Pancreas (tissue), 10 donors: ENCODE results near the gene SPATS2L. TPM values are rescaled to one million over a fixed set of nuclear protein-coding genes. Genes with fewer than 3 reads are reported as not detected.

Experiments
- ATAC-seq, 4 donors: fragments of 200-7000 bp; cut with Tn5 transposase; one replicate each; pipeline versions ENCODE4 v1.8.0 to v1.9.1; 2020; ENCODE audit warnings: mild to moderate bottlenecking in 4 of 4, moderate library complexity in 4 of 4
- DNase-seq, 6 donors: peaks; one replicate each; pipeline ENCODE4 v3.0.0-alpha.2; 2020
- FAIRE-seq: peaks from 2 replicates; lab custom pipeline; 2012; peaks lifted over from hg19 to GRCh38; lab: Jason Lieb, UNC
- H3K27ac ChIP-seq, 4 donors: fragments of 200-600 bp; sonication (generic); 1 replicate in 3 of 4; 2 replicates in 1 of 4; pipeline versions ENCODE4 v1.5.0 to v1.8.0; 2020
- H3K27me3 ChIP-seq, 4 donors: fragments of 200-600 bp; one replicate each; pipeline ENCODE4 v1.8.0; 2021
- H3K36me3 ChIP-seq, 3 donors: fragments of 200-600 bp; sonication (generic) in 1 of 3; one replicate each; pipeline versions ENCODE4 v1.5.0 to v1.8.0; 2020 to 2021
- H3K4me1 ChIP-seq, 3 donors: fragments of 200-600 bp; one replicate each; pipeline ENCODE4 v1.8.0; 2021
- H3K4me3 ChIP-seq, 4 donors: fragments of 200-600 bp; sonication (generic) in 2 of 4; one replicate each; pipeline versions ENCODE4 v1.5.0 to v1.8.0; 2020 to 2021
- H3K9me3 ChIP-seq, 4 donors: fragments of 200-600 bp; one replicate each; pipeline ENCODE4 v1.8.0; 2021
- WGBS, 2 donors: extraction: QIAGEN DNeasy Blood & Tissue Kit; methylation state at CpG; one replicate each; pipeline ENCODE4 v1.1.7; 2013; 5-methylcytosine and 5-hydroxymethylcytosine counted together
- intact Hi-C, 3 donors: fragments of 100-400 bp; cut with DNase I; formaldehyde crosslinking; loops; one replicate each; pipeline versions ENCODE4 v1.11.1 to v1.14.2; 2022
- polyA plus RNA-seq, 2 donors: library from polyadenylated mRNA; stranded (reverse); fragments of 200-250 nt; gene quantifications; one replicate each; pipeline ENCODE4 v1.2.3, GENCODE V29; 2013
- total RNA-seq, 6 donors: library from RNA; stranded (reverse); fragmentation: NEBNext Ultra II Directional in 4 of 6; extraction: Animal tissue kit (Norgen Biotek cat#: 25700) in 4 of 6; gene quantifications; one replicate each; pipeline versions ENCODE4 v1.2.1 to v1.2.4, GENCODE V29; 2021 to 2023
- TF ChIP-seq, protein P1 (sequence below), 4 donors: fragments of 200-600 bp; sonication (generic) in 3 of 4; IDR thresholded peaks; one replicate each; pipeline versions ENCODE4 v1.5.0 to v1.8.0; 2021; ENCODE audit warnings: antibody characterized with exemption in 4 of 4
- donor health status: healthy with polysubstance abuse.
- donor health status: DM: no; HTN: no; CAD: no; lungs with moderate emphysema.
- donor health status: DM: no; HTN: no; CAD: no.
- donor health status: control.
- donor health status: control.
- donor health status: Bipolar disorder and iron deficiency.
- donor health status: DM: yes; HTN: yes; CAD: no.
- donor health status: DM: no; HTN: no; CAD: no.
- donor health status: DM: no; HTN: no; CAD: no.
- donor health status: DM: yes; HTN: yes; CAD: no.

Gene SPATS2L
- total and polyA plus RNA-seq, 8 donors = 28.8 to 87.0 (median 40.8) TPM

DNA sequence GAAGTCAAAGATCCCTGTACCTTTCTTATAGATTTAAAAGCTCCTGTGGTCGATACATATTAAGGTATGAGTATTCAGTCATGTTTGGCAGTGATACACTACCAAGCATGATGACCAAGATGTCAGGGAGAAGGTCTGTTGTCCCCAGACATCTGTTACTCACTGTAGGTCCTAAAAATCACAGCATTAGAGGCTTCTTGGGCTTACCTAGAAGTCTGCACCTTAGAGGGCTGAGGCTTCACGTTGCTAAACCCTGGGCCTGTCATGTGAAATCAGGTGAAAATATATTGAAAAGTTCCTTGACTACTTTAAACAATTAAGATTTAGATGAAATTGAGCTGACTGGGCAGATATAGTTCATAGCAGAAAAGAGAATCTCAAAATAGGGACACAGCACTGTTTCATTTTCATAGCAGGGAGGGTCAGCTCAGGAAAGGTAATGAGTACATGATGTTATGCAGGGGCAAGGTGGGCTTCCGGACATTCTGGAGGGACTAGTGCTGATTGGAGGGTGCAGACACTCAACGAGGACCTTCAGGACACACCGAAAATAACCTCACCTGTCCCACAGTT, 78.7 kb downstream of the SPATS2L start:
- FAIRE-seq (no peak), ATAC-seq (no peak), DNase-seq (no peak)
- peaks cover 0 to 7% (median 5%) of the 10 kb centered on the region in 3 donors for H3K4me1 ChIP-seq
- intact Hi-C loops = no loop called here
- no peak overlapping the region for H3K4me3 ChIP-seq
- H3K36me3 ChIP-seq = peaks cover 0 to 10% (median 6%) of the 10 kb centered on the region in 3 donors
- WGBS, 2 donors = 95 to 96% methylated on average over 5 of the region's 5 CpGs
- H3K9me3 ChIP-seq = no peaks in the 10 kb centered on the region
- H3K27me3 ChIP-seq = no peaks in the 10 kb centered on the region
- H3K27ac ChIP-seq = no peak overlapping the region
- TF ChIP-seq, protein P1, sequence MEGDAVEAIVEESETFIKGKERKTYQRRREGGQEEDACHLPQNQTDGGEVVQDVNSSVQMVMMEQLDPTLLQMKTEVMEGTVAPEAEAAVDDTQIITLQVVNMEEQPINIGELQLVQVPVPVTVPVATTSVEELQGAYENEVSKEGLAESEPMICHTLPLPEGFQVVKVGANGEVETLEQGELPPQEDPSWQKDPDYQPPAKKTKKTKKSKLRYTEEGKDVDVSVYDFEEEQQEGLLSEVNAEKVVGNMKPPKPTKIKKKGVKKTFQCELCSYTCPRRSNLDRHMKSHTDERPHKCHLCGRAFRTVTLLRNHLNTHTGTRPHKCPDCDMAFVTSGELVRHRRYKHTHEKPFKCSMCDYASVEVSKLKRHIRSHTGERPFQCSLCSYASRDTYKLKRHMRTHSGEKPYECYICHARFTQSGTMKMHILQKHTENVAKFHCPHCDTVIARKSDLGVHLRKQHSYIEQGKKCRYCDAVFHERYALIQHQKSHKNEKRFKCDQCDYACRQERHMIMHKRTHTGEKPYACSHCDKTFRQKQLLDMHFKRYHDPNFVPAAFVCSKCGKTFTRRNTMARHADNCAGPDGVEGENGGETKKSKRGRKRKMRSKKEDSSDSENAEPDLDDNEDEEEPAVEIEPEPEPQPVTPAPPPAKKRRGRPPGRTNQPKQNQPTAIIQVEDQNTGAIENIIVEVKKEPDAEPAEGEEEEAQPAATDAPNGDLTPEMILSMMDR (IDR thresholded peaks at IDR 0.05) = no peak

DNA sequence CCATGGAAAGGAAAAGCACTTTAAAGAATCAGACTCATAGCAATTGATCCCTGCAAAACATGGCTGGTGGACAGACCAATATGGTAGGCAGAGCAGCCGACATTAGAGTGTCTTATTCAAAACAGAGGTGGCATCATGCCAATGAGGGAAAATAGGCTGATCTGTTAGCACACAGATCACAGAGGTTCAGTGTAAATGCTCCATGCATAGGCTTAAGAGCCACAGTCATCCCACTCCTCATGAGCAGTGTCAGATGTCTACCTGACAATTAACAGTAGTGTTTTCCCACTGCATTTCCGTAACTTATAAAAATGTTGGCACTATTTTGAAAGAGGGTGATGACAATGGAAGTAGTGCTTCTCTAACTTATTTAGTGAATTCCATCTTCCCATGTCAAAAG, 86.7 kb downstream of the SPATS2L start:
- FAIRE-seq (no peak), DNase-seq (no peak), ATAC-seq (no peak)
- peaks cover 0 to 3% (median 0%) of the 10 kb centered on the region in 3 donors for H3K4me1 ChIP-seq
- intact Hi-C loops = no loop called here
- TF ChIP-seq, protein P1 (IDR thresholded peaks at IDR 0.05) = no peak
- WGBS, 2 donors = 81 to 87% methylated on average over 2 of the region's 2 CpGs
- H3K9me3 ChIP-seq = no peaks in the 10 kb centered on the region
- no peaks in the 10 kb centered on the region for H3K27me3 ChIP-seq
- H3K27ac ChIP-seq = no peak overlapping the region
- no peak overlapping the region for H3K4me3 ChIP-seq
- peaks cover 0 to 22% (median 7%) of the 10 kb centered on the region in 3 donors for H3K36me3 ChIP-seq

GRCh38 chr2:200394045-200394444, 87.6 kb downstream of the SPATS2L start:
- intact Hi-C loops = no loop called here
- Histone ChIP-seq H3K9me3 (no peaks in the 10 kb centered on the region), H3K36me3 (peaks cover 0 to 22% (median 7%) of the 10 kb centered on the region in 3 donors), H3K4me1 (peaks cover 0 to 3% (median 0%) of the 10 kb centered on the region in 3 donors), H3K4me3 (no peak overlapping the region), H3K27me3 (no peaks in the 10 kb centered on the region), H3K27ac (no peak overlapping the region)
- WGBS, 2 donors = 93 to 97% methylated on average over 7 of the region's 7 CpGs
- TF ChIP-seq, protein P1 (IDR thresholded peaks at IDR 0.05) = no peak
- FAIRE-seq (no peak), DNase-seq (no peak), ATAC-seq (no peak)

DNA sequence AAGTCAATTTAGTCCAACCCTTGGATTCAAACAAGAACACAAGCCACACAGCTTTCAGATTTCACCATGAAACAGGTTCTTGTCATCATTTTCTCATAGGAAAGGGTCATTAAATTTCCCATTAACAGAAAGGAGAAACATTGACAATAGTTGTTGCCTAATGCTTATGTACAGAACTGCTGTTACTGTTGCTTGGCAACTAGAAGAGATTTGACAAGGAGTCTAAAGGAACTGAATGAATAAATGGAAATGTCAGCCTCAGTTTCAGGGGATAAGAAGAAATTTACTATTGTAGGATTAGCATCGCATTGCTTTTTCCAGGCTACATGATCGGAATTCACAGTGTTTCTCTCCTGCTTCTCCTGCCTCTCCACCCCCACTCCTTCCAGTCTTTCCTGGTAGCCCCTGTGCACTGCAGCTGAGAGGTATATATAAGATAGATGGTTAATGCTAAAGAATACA, 90.3 kb downstream of the SPATS2L start:
- Histone ChIP-seq H3K27ac (peak overlapping the region in 1 of 4 donors; percentile 23), H3K4me1 (peaks cover 0 to 4% (median 3%) of the 10 kb centered on the region in 3 donors), H3K27me3 (no peaks in the 10 kb centered on the region), H3K9me3 (no peaks in the 10 kb centered on the region), H3K36me3 (no peaks in the 10 kb centered on the region), H3K4me3 (no peak overlapping the region)
- ATAC-seq (peak in 3 of 4 donors; percentile 37 to 71 (median 70)), FAIRE-seq (no peak), DNase-seq (no peak)
- intact Hi-C loops = no loop called here
- 68 to 73% methylated on average over 2 of the region's 2 CpGs for WGBS, 2 donors
- TF ChIP-seq, protein P1 (IDR thresholded peaks at IDR 0.05) = no peak

- FAIRE-seq = no peak
- ATAC-seq = no peak
Observed at GRCh38 chr2:200397785-200398184, 91.3 kb downstream of the SPATS2L start.

More at GRCh38 chr2:200397785-200398184, 91.3 kb downstream of the SPATS2L start:
- Histone ChIP-seq H3K36me3 (no peaks in the 10 kb centered on the region), H3K27me3 (no peaks in the 10 kb centered on the region), H3K27ac (peak overlapping the region in 1 of 4 donors; percentile 23), H3K9me3 (no peaks in the 10 kb centered on the region), H3K4me3 (no peak overlapping the region), H3K4me1 (peaks cover 0 to 4% (median 3%) of the 10 kb centered on the region in 3 donors)
- 73 to 80% methylated on average over 4 of the region's 4 CpGs for WGBS, 2 donors
- intact Hi-C loops = no loop called here
- no peak for DNase-seq
- TF ChIP-seq, protein P1 (IDR thresholded peaks at IDR 0.05) = no peak
